A549 (cell line): ENCODE data around the gene FAM89A. TPM values are rescaled to one million over a fixed set of nuclear protein-coding genes. Genes with fewer than 3 reads are reported as not detected.

Source experiments
- ATAC-seq, 2 experiments: fragments of 200-7000 bp in 1 of 2; fragments of >200 bp in 1 of 2; cut with Nextera tagmentation in 1 of 2; cut with Tn5 transposase in 1 of 2; 3 replicates each; pipeline versions ENCODE4 v1.8.0 to v1.9.1; 2018 to 2020; ENCODE audit warnings: mild to moderate bottlenecking in 1 of 2, moderate library complexity in 1 of 2
- CTCF ChIA-PET: fragments of 300-600 bp; sonication (Branson Sonifier 250); formaldehyde crosslinking; extraction: SDS; loops from one replicate; lab custom pipeline; 2021; ENCODE audit warnings: antibody characterized with exemption, inconsistent platforms; lab: Yijun Ruan, JAX
- POLR2A ChIA-PET: fragments of 350-600 bp; formaldehyde crosslinking; extraction: SDS; loops from one replicate; lab custom pipeline; 2021; ENCODE audit warnings: antibody characterized with exemption, inconsistent platforms; lab: Yijun Ruan, JAX
- DNase-seq, 2 experiments: peaks; one replicate each; pipeline versions ENCODE4 v3.0.0 to v3.0.0-alpha.2; 2011 to 2016; ENCODE audit warnings: low read depth in 1 of 2, low spot score in 1 of 2
- FAIRE-seq: peaks from 2 replicates; lab custom pipeline; 2011; peaks lifted over from hg19 to GRCh38; lab: Jason Lieb, UNC
- H3K27ac ChIP-seq, 2 experiments: fragments of >200 bp; sonication (Bioruptor Twin); formaldehyde crosslinking; 3 replicates each; pipeline ENCODE4 v1.5.1; 2016 to 2017
- H3K4me1 ChIP-seq: fragments of >200 bp; sonication (Bioruptor Twin); formaldehyde crosslinking; 3 replicates; pipeline ENCODE4 v1.6.1; 2016
- H3K4me2 ChIP-seq: fragments of >200 bp; sonication (Bioruptor Twin); formaldehyde crosslinking; 3 replicates; pipeline ENCODE4 v1.6.1; 2016
- H3K4me3 ChIP-seq: fragments of >200 bp; sonication (Bioruptor Twin); formaldehyde crosslinking; 3 replicates; pipeline ENCODE4 v1.5.1; 2016
- H3K9me3 ChIP-seq: fragments of >200 bp; sonication (Bioruptor Twin); formaldehyde crosslinking; 3 replicates; pipeline ENCODE4 v1.6.1; 2016
- BHLHE40 ChIP-seq: IDR thresholded peaks from 2 replicates; pipeline ENCODE4 v1.6.1; 2012; ENCODE audit warnings: low read depth, low read length, inconsistent platforms
- EHMT2 ChIP-seq: fragments of 200-600 bp; sonication (generic); IDR thresholded peaks from 2 replicates; pipeline ENCODE4 v1.6.1; 2016; ENCODE audit warnings: antibody characterized with exemption, low read depth, mild to moderate bottlenecking, moderate library complexity
- FOSB ChIP-seq: fragments of 250-450 bp; sonication (Bioruptor Pico); IDR thresholded peaks from 2 replicates; pipeline ENCODE4 v1.5.0; 2020; ENCODE audit warnings: mild to moderate bottlenecking, moderate library complexity
- GATA3 ChIP-seq: IDR thresholded peaks from 2 replicates; pipeline ENCODE4 v1.6.1; 2012; ENCODE audit warnings: borderline replicate concordance
- HEYL ChIP-seq: fragments of 250-450 bp; sonication (Bioruptor Pico); IDR thresholded peaks from 2 replicates; pipeline ENCODE4 v1.8.0; 2021; ENCODE audit warnings: mild to moderate bottlenecking, moderate library complexity
- HOXB13 ChIP-seq: fragments of 250-450 bp; sonication (Bioruptor Pico); IDR thresholded peaks from 2 replicates; pipeline ENCODE4 v1.5.0; 2020; ENCODE audit warnings: low read depth, mild to moderate bottlenecking, moderate library complexity
- MYC ChIP-seq: IDR thresholded peaks from 2 replicates; pipeline ENCODE4 v1.6.1; 2012; ENCODE audit warnings: mild to moderate bottlenecking, inconsistent platforms, low read length, improper control_type of control experiment, borderline replicate concordance
- PHF8 ChIP-seq: fragments of 200-600 bp; sonication (generic); IDR thresholded peaks from 2 replicates; pipeline ENCODE4 v1.6.1; 2016; ENCODE audit warnings: low read depth, mild to moderate bottlenecking, antibody characterized with exemption, moderate library complexity, borderline replicate concordance
- POLR2AphosphoS2 ChIP-seq: conservative IDR thresholded peaks from 2 replicates; pipeline ENCODE4 v1.6.1; 2012; ENCODE audit warnings: low read length, improper control_type of control experiment, inconsistent platforms
- RFX5 ChIP-seq: fragments of 450-650 bp; IDR thresholded peaks from 2 replicates; pipeline ENCODE4 v1.7.1; 2014; ENCODE audit warnings: antibody characterized with exemption, mild to moderate bottlenecking, moderate library complexity
- RNF2 ChIP-seq: fragments of 200-600 bp; sonication (generic); IDR thresholded peaks from 2 replicates; pipeline ENCODE4 v1.6.1; 2016; ENCODE audit warnings: low read depth, mild to moderate bottlenecking, antibody characterized with exemption, moderate library complexity, borderline replicate concordance
- SMC3 ChIP-seq: fragments of >200 bp; sonication (Bioruptor Twin); formaldehyde crosslinking; IDR thresholded peaks from 3 replicates; pipeline ENCODE4 v1.6.1; 2018; ENCODE audit warnings: inconsistent platforms
- TFCP2L1 ChIP-seq: fragments of 250-450 bp; sonication (Bioruptor Pico); IDR thresholded peaks from 2 replicates; pipeline ENCODE4 v1.5.0; 2021; ENCODE audit warnings: mild to moderate bottlenecking
- TP53 ChIP-seq: fragments of 250-450 bp; sonication (Bioruptor Pico); IDR thresholded peaks from 2 replicates; pipeline ENCODE4 v1.5.0; 2021; ENCODE audit warnings: mild to moderate bottlenecking, moderate library complexity
- WGBS: methylation state at CpG from one replicate; pipeline ENCODE4 v1.1.6; 2017; ENCODE audit errors: missing lambda C conversion rate; 5-methylcytosine and 5-hydroxymethylcytosine counted together
- polyA plus RNA-seq, 4 experiments: library from polyadenylated mRNA; depleted of rRNA in 3 of 4; stranded (reverse); fragments of >200 nt; fragmentation: RNase III in 1 of 4; extraction: RNeasy Plus Mini Kit Qiagen cat#74134 plus additional on column Dnase treatment in 1 of 4; gene quantifications; 2 replicates in 3 of 4; 3 replicates in 1 of 4; pipeline ENCODE4 v1.2.3, GENCODE V29; 2011 to 2017
- TF ChIP-seq, protein P1 (sequence below): fragments of >200 bp; sonication (Bioruptor Twin); formaldehyde crosslinking; IDR thresholded peaks from 2 replicates; pipeline ENCODE4 v1.6.1; 2016
- TF ChIP-seq, protein P2 (sequence below): fragments of 150-350 bp; IDR thresholded peaks from 2 replicates; pipeline ENCODE4 v1.6.1; 2014; ENCODE audit warnings: low read depth, mild to moderate bottlenecking, low read length
- TF ChIP-seq, protein P3 (sequence below): fragments of >200 bp; sonication (Bioruptor Twin); formaldehyde crosslinking; IDR thresholded peaks from 3 replicates; pipeline ENCODE4 v1.5.1; 2016
- TF ChIP-seq, protein P4 (sequence below): IDR thresholded peaks from 2 replicates; pipeline ENCODE4 v1.6.1; 2012
- TF ChIP-seq, protein P5 (sequence below): fragments of 450-650 bp; IDR thresholded peaks from 2 replicates; pipeline ENCODE4 v1.6.1; 2014; ENCODE audit warnings: antibody characterized with exemption
- TF ChIP-seq, protein P6 (sequence below): fragments of 200-600 bp; sonication (generic); IDR thresholded peaks from 2 replicates; pipeline ENCODE4 v1.6.1; 2016; ENCODE audit warnings: antibody characterized with exemption, mild to moderate bottlenecking, moderate library complexity

Gene FAM89A
- polyA plus RNA-seq, 2 of the 4 experiments (the other 2 are of a cell fraction) = 13.3 to 25.3 TPM

DNA sequence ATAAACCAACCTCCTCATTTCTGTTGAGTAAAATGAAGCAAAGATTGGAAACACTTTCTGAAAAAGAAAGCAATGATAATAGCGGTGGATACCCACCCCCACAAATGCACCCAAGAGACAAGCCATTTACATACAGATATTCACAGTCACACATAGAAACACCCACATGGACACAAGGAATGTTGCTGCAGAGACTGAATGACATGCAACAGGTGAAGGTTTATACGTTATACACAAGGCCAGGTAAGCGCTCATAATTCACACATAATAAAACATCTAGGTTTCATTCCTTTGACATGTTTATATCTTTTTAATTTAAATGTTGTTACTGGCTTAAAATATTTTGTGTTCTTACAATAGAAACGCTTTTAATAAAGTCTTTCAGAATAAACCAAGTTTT, 39.9 kb downstream of the FAM89A start:
- H3K4me1 ChIP-seq = no peaks in the 10 kb centered on the region
- 91% methylated on average over 4 of the region's 4 CpGs for WGBS
- ChIA-PET POLR2A (no interaction called here), CTCF (no interaction called here)
- H3K9me3 ChIP-seq = peaks cover 31% of the 10 kb centered on the region
- H3K4me3 ChIP-seq = no peak overlapping the region
- H3K27ac ChIP-seq = no peak overlapping the region
- DNase-seq (no peak), ATAC-seq (no peak), FAIRE-seq (no peak)
- no peak overlapping the region for H3K4me2 ChIP-seq
- TF ChIP-seq, protein P1, sequence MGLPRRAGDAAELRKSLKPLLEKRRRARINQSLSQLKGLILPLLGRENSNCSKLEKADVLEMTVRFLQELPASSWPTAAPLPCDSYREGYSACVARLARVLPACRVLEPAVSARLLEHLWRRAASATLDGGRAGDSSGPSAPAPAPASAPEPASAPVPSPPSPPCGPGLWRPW = no peak
- TF ChIP-seq, protein P2, sequence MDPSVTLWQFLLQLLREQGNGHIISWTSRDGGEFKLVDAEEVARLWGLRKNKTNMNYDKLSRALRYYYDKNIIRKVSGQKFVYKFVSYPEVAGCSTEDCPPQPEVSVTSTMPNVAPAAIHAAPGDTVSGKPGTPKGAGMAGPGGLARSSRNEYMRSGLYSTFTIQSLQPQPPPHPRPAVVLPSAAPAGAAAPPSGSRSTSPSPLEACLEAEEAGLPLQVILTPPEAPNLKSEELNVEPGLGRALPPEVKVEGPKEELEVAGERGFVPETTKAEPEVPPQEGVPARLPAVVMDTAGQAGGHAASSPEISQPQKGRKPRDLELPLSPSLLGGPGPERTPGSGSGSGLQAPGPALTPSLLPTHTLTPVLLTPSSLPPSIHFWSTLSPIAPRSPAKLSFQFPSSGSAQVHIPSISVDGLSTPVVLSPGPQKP = no peak
- TF ChIP-seq, protein P3, sequence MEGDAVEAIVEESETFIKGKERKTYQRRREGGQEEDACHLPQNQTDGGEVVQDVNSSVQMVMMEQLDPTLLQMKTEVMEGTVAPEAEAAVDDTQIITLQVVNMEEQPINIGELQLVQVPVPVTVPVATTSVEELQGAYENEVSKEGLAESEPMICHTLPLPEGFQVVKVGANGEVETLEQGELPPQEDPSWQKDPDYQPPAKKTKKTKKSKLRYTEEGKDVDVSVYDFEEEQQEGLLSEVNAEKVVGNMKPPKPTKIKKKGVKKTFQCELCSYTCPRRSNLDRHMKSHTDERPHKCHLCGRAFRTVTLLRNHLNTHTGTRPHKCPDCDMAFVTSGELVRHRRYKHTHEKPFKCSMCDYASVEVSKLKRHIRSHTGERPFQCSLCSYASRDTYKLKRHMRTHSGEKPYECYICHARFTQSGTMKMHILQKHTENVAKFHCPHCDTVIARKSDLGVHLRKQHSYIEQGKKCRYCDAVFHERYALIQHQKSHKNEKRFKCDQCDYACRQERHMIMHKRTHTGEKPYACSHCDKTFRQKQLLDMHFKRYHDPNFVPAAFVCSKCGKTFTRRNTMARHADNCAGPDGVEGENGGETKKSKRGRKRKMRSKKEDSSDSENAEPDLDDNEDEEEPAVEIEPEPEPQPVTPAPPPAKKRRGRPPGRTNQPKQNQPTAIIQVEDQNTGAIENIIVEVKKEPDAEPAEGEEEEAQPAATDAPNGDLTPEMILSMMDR = no peak
- TF ChIP-seq SMC3 (no peak), MYC (no peak), HEYL (no peak), HOXB13 (CRISPR knock-in tag) (no peak)

DNA sequence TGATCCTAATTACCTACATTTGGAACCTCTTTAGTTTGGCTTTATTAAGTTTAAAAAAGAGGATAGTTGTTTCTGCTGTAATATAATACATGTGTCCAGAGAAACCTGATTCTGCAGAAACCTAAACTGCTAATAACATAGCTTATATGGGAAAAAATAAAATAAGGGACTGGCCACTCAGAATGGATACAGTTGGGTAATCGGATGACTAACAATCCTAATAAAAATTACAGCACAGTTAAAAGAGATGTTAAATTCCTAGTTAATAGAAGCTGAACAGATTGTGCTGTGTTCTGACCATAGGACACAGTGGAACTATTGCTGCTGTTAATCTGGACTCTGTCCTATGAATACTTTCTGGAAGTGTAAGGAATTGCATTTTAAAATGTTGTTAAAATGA, 45.2 kb downstream of the FAM89A start:
- Histone ChIP-seq H3K9me3 (no peaks in the 10 kb centered on the region), H3K4me2 (no peak overlapping the region), H3K4me1 (no peaks in the 10 kb centered on the region), H3K27ac (no peak overlapping the region), H3K4me3 (no peak overlapping the region)
- 89% methylated on average over 1 of the region's 1 CpG for WGBS
- ATAC-seq (no peak), FAIRE-seq (peak; percentile 46), DNase-seq (no peak)
- POLR2A ChIA-PET = no interaction called here
- CTCF ChIA-PET = interaction anchor here (1.3 to 1.9 kb wide), 3 partner anchors 16 to 202 kb away, joined by 3 to 5 read pairs (median 3); partner anchors contain the start of genes ARV1 and TTC13
- TF ChIP-seq FOSB (CRISPR knock-in tag) = no peak
- TF ChIP-seq POLR2AphosphoS2 = no peak

DNA sequence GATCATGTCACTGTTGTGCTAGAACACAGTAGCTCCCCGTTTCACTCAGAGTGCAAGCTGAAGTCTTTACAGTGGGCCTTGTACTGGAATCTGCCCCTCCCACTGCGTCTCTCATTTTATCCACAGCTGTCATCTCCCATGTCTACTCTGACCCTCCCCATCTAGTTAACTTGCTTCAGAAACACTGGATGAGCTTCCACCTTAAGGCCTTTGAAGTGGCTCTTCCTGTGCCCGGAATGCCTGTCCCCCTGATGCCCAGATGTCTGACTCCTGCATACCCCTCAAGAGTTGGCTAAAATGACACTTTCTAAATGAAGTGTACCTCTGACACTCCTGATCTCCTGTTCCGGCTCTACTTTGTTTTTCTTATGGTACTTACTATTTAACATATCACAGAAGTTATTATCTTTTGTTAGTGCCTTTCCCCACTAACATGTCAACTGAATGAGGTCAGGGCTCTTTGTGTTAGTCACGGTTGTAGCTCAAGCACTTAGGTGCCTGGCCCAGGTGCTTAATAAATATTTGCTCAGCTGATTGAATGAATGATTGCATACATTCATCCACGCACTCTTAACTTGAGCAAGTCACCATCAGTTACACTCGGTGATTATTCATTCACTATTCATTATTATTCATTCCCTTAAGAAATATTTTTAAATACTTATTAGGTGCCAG, 47.8 kb downstream of the FAM89A start:
- 83% methylated on average over 7 of the region's 7 CpGs for WGBS
- ATAC-seq = no peak

More for the DNA sequence above, 47.8 kb downstream of the FAM89A start:
- CTCF ChIA-PET = no interaction called here
- Histone ChIP-seq H3K9me3 (no peaks in the 10 kb centered on the region), H3K4me2 (no peak overlapping the region), H3K27ac (no peak overlapping the region), H3K4me1 (peaks cover 5% of the 10 kb centered on the region), H3K4me3 (no peak overlapping the region)
- TF ChIP-seq SMC3 (no peak), PHF8 (no peak), TP53 (CRISPR knock-in tag) (no peak), MYC (no peak), EHMT2 (no peak), GATA3 (no peak), RFX5 (no peak), RNF2 (no peak), BHLHE40 (no peak), TFCP2L1 (CRISPR knock-in tag) (no peak)
- TF ChIP-seq, protein P4, sequence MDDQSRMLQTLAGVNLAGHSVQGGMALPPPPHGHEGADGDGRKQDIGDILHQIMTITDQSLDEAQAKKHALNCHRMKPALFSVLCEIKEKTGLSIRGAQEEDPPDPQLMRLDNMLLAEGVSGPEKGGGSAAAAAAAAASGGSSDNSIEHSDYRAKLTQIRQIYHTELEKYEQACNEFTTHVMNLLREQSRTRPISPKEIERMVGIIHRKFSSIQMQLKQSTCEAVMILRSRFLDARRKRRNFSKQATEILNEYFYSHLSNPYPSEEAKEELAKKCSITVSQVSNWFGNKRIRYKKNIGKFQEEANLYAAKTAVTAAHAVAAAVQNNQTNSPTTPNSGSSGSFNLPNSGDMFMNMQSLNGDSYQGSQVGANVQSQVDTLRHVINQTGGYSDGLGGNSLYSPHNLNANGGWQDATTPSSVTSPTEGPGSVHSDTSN = no peak
- TF ChIP-seq, protein P1 = no peak
- TF ChIP-seq, protein P5, sequence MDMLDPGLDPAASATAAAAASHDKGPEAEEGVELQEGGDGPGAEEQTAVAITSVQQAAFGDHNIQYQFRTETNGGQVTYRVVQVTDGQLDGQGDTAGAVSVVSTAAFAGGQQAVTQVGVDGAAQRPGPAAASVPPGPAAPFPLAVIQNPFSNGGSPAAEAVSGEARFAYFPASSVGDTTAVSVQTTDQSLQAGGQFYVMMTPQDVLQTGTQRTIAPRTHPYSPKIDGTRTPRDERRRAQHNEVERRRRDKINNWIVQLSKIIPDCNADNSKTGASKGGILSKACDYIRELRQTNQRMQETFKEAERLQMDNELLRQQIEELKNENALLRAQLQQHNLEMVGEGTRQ = no peak
- TF ChIP-seq, protein P6, sequence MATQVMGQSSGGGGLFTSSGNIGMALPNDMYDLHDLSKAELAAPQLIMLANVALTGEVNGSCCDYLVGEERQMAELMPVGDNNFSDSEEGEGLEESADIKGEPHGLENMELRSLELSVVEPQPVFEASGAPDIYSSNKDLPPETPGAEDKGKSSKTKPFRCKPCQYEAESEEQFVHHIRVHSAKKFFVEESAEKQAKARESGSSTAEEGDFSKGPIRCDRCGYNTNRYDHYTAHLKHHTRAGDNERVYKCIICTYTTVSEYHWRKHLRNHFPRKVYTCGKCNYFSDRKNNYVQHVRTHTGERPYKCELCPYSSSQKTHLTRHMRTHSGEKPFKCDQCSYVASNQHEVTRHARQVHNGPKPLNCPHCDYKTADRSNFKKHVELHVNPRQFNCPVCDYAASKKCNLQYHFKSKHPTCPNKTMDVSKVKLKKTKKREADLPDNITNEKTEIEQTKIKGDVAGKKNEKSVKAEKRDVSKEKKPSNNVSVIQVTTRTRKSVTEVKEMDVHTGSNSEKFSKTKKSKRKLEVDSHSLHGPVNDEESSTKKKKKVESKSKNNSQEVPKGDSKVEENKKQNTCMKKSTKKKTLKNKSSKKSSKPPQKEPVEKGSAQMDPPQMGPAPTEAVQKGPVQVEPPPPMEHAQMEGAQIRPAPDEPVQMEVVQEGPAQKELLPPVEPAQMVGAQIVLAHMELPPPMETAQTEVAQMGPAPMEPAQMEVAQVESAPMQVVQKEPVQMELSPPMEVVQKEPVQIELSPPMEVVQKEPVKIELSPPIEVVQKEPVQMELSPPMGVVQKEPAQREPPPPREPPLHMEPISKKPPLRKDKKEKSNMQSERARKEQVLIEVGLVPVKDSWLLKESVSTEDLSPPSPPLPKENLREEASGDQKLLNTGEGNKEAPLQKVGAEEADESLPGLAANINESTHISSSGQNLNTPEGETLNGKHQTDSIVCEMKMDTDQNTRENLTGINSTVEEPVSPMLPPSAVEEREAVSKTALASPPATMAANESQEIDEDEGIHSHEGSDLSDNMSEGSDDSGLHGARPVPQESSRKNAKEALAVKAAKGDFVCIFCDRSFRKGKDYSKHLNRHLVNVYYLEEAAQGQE = no peak
- POLR2A ChIA-PET = no interaction called here
- FAIRE-seq (no peak), DNase-seq (no peak)
